ENCODE measurements around the gene ERCC5.

Gene ERCC5

GRCh38 chr13:102817241-102817640, 28.6 kb upstream of the ERCC5 start:
- Histone ChIP-seq H2BK120ac (ENCODE audit: insufficient read depth, low read length, poor library complexity) (no peak overlapping the region), H4K8ac (ENCODE audit: low read depth, low read length) (no peak overlapping the region), H2BK5ac (ENCODE audit: low read depth, low read length, poor library complexity) (no peak overlapping the region), H3K14ac (ENCODE audit: low read length) (no peak overlapping the region), H4K12ac (ENCODE audit: low read depth, low read length) (no peak overlapping the region), H3K27ac (ENCODE audit: low read depth, low read length) (peak overlapping the region; percentile 16), H3K4ac (ENCODE audit: low read depth, low read length) (no peak overlapping the region), H3K4me2 (ENCODE audit: low read length) (no peak overlapping the region), H3K9ac (ENCODE audit: low read length) (no peak overlapping the region), H2BK12ac (ENCODE audit: low read length) (no peak overlapping the region), H2AK5ac (ENCODE audit: low read length) (no peak overlapping the region), H3K79me1 (ENCODE audit: low read length) (peaks cover 3% of the 10 kb centered on the region), H3K23ac (ENCODE audit: low read length) (no peak overlapping the region), H3K36me3 (ENCODE audit: control insufficient read depth in 1 of 2, insufficient read depth in 2 of 2, low read length in 2 of 2) (peaks cover 0 to 2% of the 10 kb centered on the region in 2 experiments), H3K9me3 (ENCODE audit: insufficient read depth, low read depth, low read length) (no peaks in the 10 kb centered on the region), H3K27me3 (ENCODE audit: insufficient read depth, low read length) (no peaks in the 10 kb centered on the region), H3K4me3 (ENCODE audit: low read depth, low read length) (no peak overlapping the region), H3K4me1 (ENCODE audit: control insufficient read depth in 1 of 2, insufficient read depth in 2 of 2, low read length in 2 of 2) (peaks cover 0 to 2% of the 10 kb centered on the region in 2 experiments), H3K18ac (ENCODE audit: low read length) (no peak overlapping the region), H4K91ac (ENCODE audit: low read depth, low read length) (no peak overlapping the region), H2AFZ (ENCODE audit: insufficient read depth, low read length, poor library complexity) (no peak overlapping the region), H3K79me2 (ENCODE audit: control insufficient read depth, insufficient read depth, low read length, poor library complexity) (no peaks in the 10 kb centered on the region)
- no CpG with 5 or more reads among the region's 1 CpG for WGBS (ENCODE audit: extremely low coverage, insufficient coverage, insufficient read length)
- DNase-seq: no peak

GRCh38 chr13:102817907-102818306, 27.9 kb upstream of the ERCC5 start:
- Histone ChIP-seq H4K91ac (ENCODE audit: low read depth, low read length) (no peak overlapping the region), H3K4me2 (ENCODE audit: low read length) (no peak overlapping the region), H3K79me2 (ENCODE audit: control insufficient read depth, insufficient read depth, low read length, poor library complexity) (no peaks in the 10 kb centered on the region), H2AK5ac (ENCODE audit: low read length) (no peak overlapping the region), H3K27me3 (ENCODE audit: insufficient read depth, low read length) (no peaks in the 10 kb centered on the region), H3K9me3 (ENCODE audit: insufficient read depth, low read depth, low read length) (no peaks in the 10 kb centered on the region), H2BK5ac (ENCODE audit: low read depth, low read length, poor library complexity) (no peak overlapping the region), H4K12ac (ENCODE audit: low read depth, low read length) (no peak overlapping the region), H3K27ac (ENCODE audit: low read depth, low read length) (no peak overlapping the region), H4K8ac (ENCODE audit: low read depth, low read length) (no peak overlapping the region), H3K4me1 (ENCODE audit: control insufficient read depth in 1 of 2, insufficient read depth in 2 of 2, low read length in 2 of 2) (peaks cover 0 to 2% of the 10 kb centered on the region in 2 experiments), H3K23ac (ENCODE audit: low read length) (no peak overlapping the region), H3K9ac (ENCODE audit: low read length) (no peak overlapping the region), H2BK12ac (ENCODE audit: low read length) (no peak overlapping the region), H3K4ac (ENCODE audit: low read depth, low read length) (no peak overlapping the region), H2BK120ac (ENCODE audit: insufficient read depth, low read length, poor library complexity) (no peak overlapping the region), H3K18ac (ENCODE audit: low read length) (no peak overlapping the region), H2AFZ (ENCODE audit: insufficient read depth, low read length, poor library complexity) (no peak overlapping the region), H3K79me1 (ENCODE audit: low read length) (no peaks in the 10 kb centered on the region), H3K14ac (ENCODE audit: low read length) (no peak overlapping the region), H3K36me3 (ENCODE audit: control insufficient read depth in 1 of 2, insufficient read depth in 2 of 2, low read length in 2 of 2) (peaks cover 0 to 5% of the 10 kb centered on the region in 2 experiments), H3K4me3 (ENCODE audit: low read depth, low read length) (no peak overlapping the region)
- no peak for DNase-seq

GRCh38 chr13:102825400-102825799, 20.4 kb upstream of the ERCC5 start:
- Histone ChIP-seq H2BK12ac (ENCODE audit: low read length) (no peak overlapping the region), H3K4ac (ENCODE audit: low read depth, low read length) (no peak overlapping the region), H3K4me2 (ENCODE audit: low read length) (no peak overlapping the region), H3K36me3 (ENCODE audit: control insufficient read depth in 1 of 2, insufficient read depth in 2 of 2, low read length in 2 of 2) (peaks cover 1 to 10% of the 10 kb centered on the region in 2 experiments), H4K8ac (ENCODE audit: low read depth, low read length) (no peak overlapping the region), H2BK120ac (ENCODE audit: insufficient read depth, low read length, poor library complexity) (no peak overlapping the region), H3K14ac (ENCODE audit: low read length) (no peak overlapping the region), H2AFZ (ENCODE audit: insufficient read depth, low read length, poor library complexity) (no peak overlapping the region), H3K23ac (ENCODE audit: low read length) (no peak overlapping the region), H3K4me3 (ENCODE audit: low read depth, low read length) (no peak overlapping the region), H2AK5ac (ENCODE audit: low read length) (no peak overlapping the region), H4K12ac (ENCODE audit: low read depth, low read length) (no peak overlapping the region), H3K18ac (ENCODE audit: low read length) (no peak overlapping the region), H3K27me3 (ENCODE audit: insufficient read depth, low read length) (no peaks in the 10 kb centered on the region), H3K9me3 (ENCODE audit: insufficient read depth, low read depth, low read length) (no peaks in the 10 kb centered on the region), H4K91ac (ENCODE audit: low read depth, low read length) (no peak overlapping the region), H3K9ac (ENCODE audit: low read length) (no peak overlapping the region), H2BK5ac (ENCODE audit: low read depth, low read length, poor library complexity) (no peak overlapping the region), H3K79me2 (ENCODE audit: control insufficient read depth, insufficient read depth, low read length, poor library complexity) (no peaks in the 10 kb centered on the region), H3K79me1 (ENCODE audit: low read length) (no peaks in the 10 kb centered on the region), H3K4me1 (ENCODE audit: control insufficient read depth in 1 of 2, insufficient read depth in 2 of 2, low read length in 2 of 2) (no peaks in the 10 kb centered on the region), H3K27ac (ENCODE audit: low read depth, low read length) (no peak overlapping the region)
- WGBS (ENCODE audit: extremely low coverage, insufficient coverage, insufficient read length): no CpG with 5 or more reads among the region's 4 CpGs
- no peak for DNase-seq

- Histone ChIP-seq H4K12ac (ENCODE audit: low read depth, low read length) (no peak overlapping the region), H3K9ac (ENCODE audit: low read length) (no peak overlapping the region), H3K27me3 (ENCODE audit: insufficient read depth, low read length) (no peaks in the 10 kb centered on the region), H2AK5ac (ENCODE audit: low read length) (no peak overlapping the region), H3K79me2 (ENCODE audit: control insufficient read depth, insufficient read depth, low read length, poor library complexity) (no peaks in the 10 kb centered on the region), H2BK12ac (ENCODE audit: low read length) (no peak overlapping the region), H3K4ac (ENCODE audit: low read depth, low read length) (no peak overlapping the region), H3K18ac (ENCODE audit: low read length) (no peak overlapping the region), H4K91ac (ENCODE audit: low read depth, low read length) (no peak overlapping the region), H3K27ac (ENCODE audit: low read depth, low read length) (no peak overlapping the region), H3K36me3 (ENCODE audit: control insufficient read depth in 1 of 2, insufficient read depth in 2 of 2, low read length in 2 of 2) (peaks cover 4 to 11% of the 10 kb centered on the region in 2 experiments), H3K9me3 (ENCODE audit: insufficient read depth, low read depth, low read length) (no peaks in the 10 kb centered on the region), H3K23ac (ENCODE audit: low read length) (no peak overlapping the region), H3K4me1 (ENCODE audit: control insufficient read depth in 1 of 2, insufficient read depth in 2 of 2, low read length in 2 of 2) (no peaks in the 10 kb centered on the region), H3K14ac (ENCODE audit: low read length) (no peak overlapping the region), H3K79me1 (ENCODE audit: low read length) (no peaks in the 10 kb centered on the region), H3K4me3 (ENCODE audit: low read depth, low read length) (no peak overlapping the region), H2BK5ac (ENCODE audit: low read depth, low read length, poor library complexity) (no peak overlapping the region), H4K8ac (ENCODE audit: low read depth, low read length) (no peak overlapping the region), H2AFZ (ENCODE audit: insufficient read depth, low read length, poor library complexity) (no peak overlapping the region), H3K4me2 (ENCODE audit: low read length) (no peak overlapping the region), H2BK120ac (ENCODE audit: insufficient read depth, low read length, poor library complexity) (no peak overlapping the region)
- DNase-seq: peak in 1 of 2 donors; percentile 65
- WGBS (ENCODE audit: extremely low coverage, insufficient coverage, insufficient read length): no CpG with 5 or more reads among the region's 8 CpGs
These were observed 19.7 kb upstream of the ERCC5 start for GRCh38 chr13:102825921-102826706.

All from trophoblast cell (in vitro differentiated cells and primary cell).